CD14-positive monocyte (primary cell): ENCODE results near the gene MORN3. TPM values are rescaled to one million over a fixed set of nuclear protein-coding genes. Genes with fewer than 3 reads are reported as not detected.

Source experiments
- DNase-seq, 3 donors: peaks; one replicate each; pipeline ENCODE4 v3.0.0-alpha.2; 2011 to 2022
- H2AFZ ChIP-seq: 2 replicates; pipeline ENCODE4 v1.6.0; 2012; ENCODE audit warnings: mild to moderate bottlenecking, low read depth, low read length, inconsistent platforms; ENCODE audit not compliant: insufficient read depth, poor library complexity, severe bottlenecking
- H3K27ac ChIP-seq, 2 donors: 1 replicate in 1 of 2; 2 replicates in 1 of 2; pipeline ENCODE4 v1.5.1; 2012 to 2013; ENCODE audit warnings: low read length in 2 of 2, control low read depth in 1 of 2, inconsistent platforms in 1 of 2, low read depth in 1 of 2, mild to moderate bottlenecking in 1 of 2
- H3K27me3 ChIP-seq, 2 donors: one replicate each; pipeline versions ENCODE4 v1.6.0 to v1.6.1; 2011 to 2013; ENCODE audit warnings: low read length in 2 of 2; ENCODE audit not compliant: control insufficient read depth in 2 of 2, insufficient read depth in 2 of 2
- H3K36me3 ChIP-seq, 2 donors: replicated peaks in 1 of 2; 1 replicate in 1 of 2; 2 replicates in 1 of 2; pipeline versions ENCODE4 v1.5.1 to v1.6.1; 2012 to 2013; ENCODE audit warnings: low read length in 2 of 2, control low read depth in 1 of 2, inconsistent platforms in 1 of 2, mild to moderate bottlenecking in 1 of 2; ENCODE audit not compliant: insufficient read depth in 2 of 2, control insufficient read depth in 1 of 2
- H3K4me1 ChIP-seq, 2 donors: 1 replicate in 1 of 2; 2 replicates in 1 of 2; pipeline versions ENCODE4 v1.5.1 to v1.6.1; 2012 to 2013; ENCODE audit warnings: low read length in 2 of 2, control low read depth in 1 of 2, inconsistent platforms in 1 of 2, mild to moderate bottlenecking in 1 of 2, moderate library complexity in 1 of 2; ENCODE audit not compliant: insufficient read depth in 2 of 2, control insufficient read depth in 1 of 2
- H3K4me2 ChIP-seq: replicated peaks from 2 replicates; pipeline ENCODE3; 2012; ENCODE audit warnings: low read length, moderate library complexity, mild to moderate bottlenecking; ENCODE audit not compliant: poor library complexity, severe bottlenecking; ENCODE audit errors: extremely low read depth
- H3K4me3 ChIP-seq, 3 experiments: fragments of 200-600 bp in 1 of 3; sonication (generic) in 1 of 3; replicated peaks in 1 of 3; 1 replicate in 2 of 3; 2 replicates in 1 of 3; pipeline ENCODE4 v1.5.1; 2011 to 2013; ENCODE audit warnings: low read length in 3 of 3, mild to moderate bottlenecking in 3 of 3, control low read depth in 2 of 3, low read depth in 2 of 3, inconsistent platforms in 1 of 3, moderate library complexity in 1 of 3
- H3K79me2 ChIP-seq: 2 replicates; pipeline ENCODE4 v1.6.0; 2012; ENCODE audit warnings: mild to moderate bottlenecking, control low read depth, inconsistent platforms, low read length, moderate library complexity; ENCODE audit not compliant: insufficient read depth
- H3K9ac ChIP-seq: 2 replicates; pipeline ENCODE4 v1.6.0; 2017; ENCODE audit warnings: low read length, mild to moderate bottlenecking; ENCODE audit not compliant: insufficient read depth, poor library complexity, severe bottlenecking
- H3K9me3 ChIP-seq, 2 donors: replicated peaks in 1 of 2; 1 replicate in 1 of 2; 2 replicates in 1 of 2; pipeline versions ENCODE4 v1.5.1 to v1.6.1; 2012 to 2013; ENCODE audit warnings: low read length in 2 of 2, control low read depth in 1 of 2; ENCODE audit not compliant: control insufficient read depth in 1 of 2, insufficient read depth in 1 of 2
- H4K20me1 ChIP-seq: 2 replicates; pipeline ENCODE4 v1.6.0; 2012; ENCODE audit warnings: mild to moderate bottlenecking, low read length, control low read depth, moderate library complexity; ENCODE audit not compliant: insufficient read depth
- H3K27ac Mint-ChIP-seq, 7 donors: one replicate each; pipeline ENCODE4 v1.8.0; 2020; ENCODE audit warnings: mild to moderate bottlenecking in 7 of 7, mixed read lengths in 7 of 7, moderate library complexity in 6 of 7, inconsistent platforms in 2 of 7
- H3K27me3 Mint-ChIP-seq, 3 donors: one replicate each; pipeline ENCODE4 v1.8.0; 2021 to 2022; ENCODE audit warnings: low read depth in 3 of 3, mild to moderate bottlenecking in 3 of 3, mixed read lengths in 3 of 3, moderate library complexity in 3 of 3, inconsistent platforms in 1 of 3
- H3K36me3 Mint-ChIP-seq, 2 donors: one replicate each; pipeline ENCODE4 v1.8.0; 2020; ENCODE audit warnings: mixed read lengths in 2 of 2, inconsistent platforms in 1 of 2, mild to moderate bottlenecking in 1 of 2
- H3K4me1 Mint-ChIP-seq: one replicate; pipeline ENCODE4 v1.8.0; 2020; ENCODE audit warnings: mild to moderate bottlenecking, mixed read lengths
- H3K4me3 Mint-ChIP-seq, 2 donors: one replicate each; pipeline ENCODE4 v1.8.0; 2020; ENCODE audit warnings: mild to moderate bottlenecking in 2 of 2, mixed read lengths in 2 of 2, moderate library complexity in 1 of 2
- H3K9me3 Mint-ChIP-seq, 7 donors: one replicate each; pipeline ENCODE4 v1.8.0; 2020 to 2022; ENCODE audit warnings: mixed read lengths in 7 of 7, mild to moderate bottlenecking in 6 of 7, moderate library complexity in 6 of 7, inconsistent platforms in 2 of 7
- WGBS: methylation state at CpG from one replicate; pipeline ENCODE4 v1.1.5; 2013; ENCODE audit warnings: missing lambda C conversion rate; ENCODE audit not compliant: insufficient coverage; 5-methylcytosine and 5-hydroxymethylcytosine counted together
- intact Hi-C, 2 donors: fragments of 100-400 bp; cut with micrococcal nuclease; formaldehyde crosslinking; loops; one replicate each; pipeline versions ENCODE4 v1.15.0 to v1.15.1; 2023
- polyA plus RNA-seq, 3 donors: library from polyadenylated mRNA; depleted of rRNA in 1 of 3; unstranded in 2 of 3; stranded (reverse) in 1 of 3; fragments of 300-500 nt in 2 of 3; fragments of >200 nt in 1 of 3; fragmentation: Illumina TruSeq in 2 of 3; gene quantifications; 1 replicate in 2 of 3; 2 replicates in 1 of 3; pipeline ENCODE4 v1.2.3, GENCODE V29; 2012 to 2021
- small RNA-seq: library from RNA; depleted of rRNA; stranded (forward); fragments of <200 nt; gene quantifications from one replicate; pipeline ENCODE3, GENCODE V24; 2012; ENCODE audit warnings: low read depth; ENCODE audit not compliant: insufficient read length
- TF ChIP-seq, protein P1 (sequence below): fragments of 200-600 bp; IDR thresholded peaks from one replicate; pipeline ENCODE4 v1.8.0; 2022; ENCODE audit warnings: antibody characterized with exemption, mild to moderate bottlenecking

The MORN3 gene
- polyA plus RNA-seq, 3 donors, result 0.17 TPM; not detected in 2

DNA sequence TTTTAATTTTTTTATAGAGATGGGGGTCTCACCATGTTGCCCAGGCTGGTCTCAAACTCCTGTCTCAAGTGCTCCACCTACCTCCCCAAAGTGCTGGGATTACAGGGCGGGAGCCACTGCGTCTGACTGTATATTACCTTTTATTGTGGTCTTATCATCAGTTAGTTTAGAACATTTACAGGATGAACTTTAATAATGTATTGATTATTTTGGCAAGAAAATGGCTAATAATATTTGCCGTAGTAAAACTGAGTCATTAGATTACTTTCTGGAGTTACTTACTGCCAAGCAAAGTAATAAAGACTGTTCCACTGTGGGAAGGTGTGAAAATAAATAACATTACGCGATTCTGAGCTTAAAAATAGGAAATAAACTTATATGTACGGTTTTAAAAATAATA is 66.7 kb downstream of the MORN3 start:
- no peak overlapping the region for H3K4me3 Mint-ChIP-seq
- H3K79me2 ChIP-seq, result no peaks in the 10 kb centered on the region

GRCh38 chr12:121600702-121601336 is 68.6 kb downstream of the MORN3 start:
- DNase-seq, result no peak
- no peaks in the 10 kb centered on the region for H3K27me3 ChIP-seq
- 83% methylated on average over 5 of the region's 6 CpGs for WGBS
- no peaks in the 10 kb centered on the region for H3K9me3 Mint-ChIP-seq
- no peaks in the 10 kb centered on the region for H3K36me3 ChIP-seq
- no peaks in the 10 kb centered on the region for H3K9me3 ChIP-seq
- no peak overlapping the region for H3K9ac ChIP-seq
- H3K4me3 Mint-ChIP-seq, result no peak overlapping the region
- no peak overlapping the region for H2AFZ ChIP-seq
- no peaks in the 10 kb centered on the region for H3K4me1 ChIP-seq
- no peak overlapping the region for H3K4me2 ChIP-seq
- H3K27ac Mint-ChIP-seq, result no peak overlapping the region
- H4K20me1 ChIP-seq, result no peaks in the 10 kb centered on the region
- no peak overlapping the region for H3K27ac ChIP-seq
- H3K27me3 Mint-ChIP-seq, result peaks cover 1 to 3% (median 2%) of the 10 kb centered on the region in 3 donors
- H3K4me3 ChIP-seq, result no peak overlapping the region
- TF ChIP-seq, protein P1, sequence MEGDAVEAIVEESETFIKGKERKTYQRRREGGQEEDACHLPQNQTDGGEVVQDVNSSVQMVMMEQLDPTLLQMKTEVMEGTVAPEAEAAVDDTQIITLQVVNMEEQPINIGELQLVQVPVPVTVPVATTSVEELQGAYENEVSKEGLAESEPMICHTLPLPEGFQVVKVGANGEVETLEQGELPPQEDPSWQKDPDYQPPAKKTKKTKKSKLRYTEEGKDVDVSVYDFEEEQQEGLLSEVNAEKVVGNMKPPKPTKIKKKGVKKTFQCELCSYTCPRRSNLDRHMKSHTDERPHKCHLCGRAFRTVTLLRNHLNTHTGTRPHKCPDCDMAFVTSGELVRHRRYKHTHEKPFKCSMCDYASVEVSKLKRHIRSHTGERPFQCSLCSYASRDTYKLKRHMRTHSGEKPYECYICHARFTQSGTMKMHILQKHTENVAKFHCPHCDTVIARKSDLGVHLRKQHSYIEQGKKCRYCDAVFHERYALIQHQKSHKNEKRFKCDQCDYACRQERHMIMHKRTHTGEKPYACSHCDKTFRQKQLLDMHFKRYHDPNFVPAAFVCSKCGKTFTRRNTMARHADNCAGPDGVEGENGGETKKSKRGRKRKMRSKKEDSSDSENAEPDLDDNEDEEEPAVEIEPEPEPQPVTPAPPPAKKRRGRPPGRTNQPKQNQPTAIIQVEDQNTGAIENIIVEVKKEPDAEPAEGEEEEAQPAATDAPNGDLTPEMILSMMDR, result no peak
- intact Hi-C loops, result no loop called here
- no peaks in the 10 kb centered on the region for H3K4me1 Mint-ChIP-seq
- no peaks in the 10 kb centered on the region for H3K79me2 ChIP-seq
- H3K36me3 Mint-ChIP-seq, result no peaks in the 10 kb centered on the region

More for the DNA sequence above, 66.7 kb downstream of the MORN3 start:
- WGBS, result no CpG with 5 or more reads among the region's 6 CpGs
- TF ChIP-seq, protein P1, result no peak
- no peak for DNase-seq
- no peaks in the 10 kb centered on the region for H3K4me1 ChIP-seq
- no peak overlapping the region for H3K9ac ChIP-seq
- H3K36me3 ChIP-seq, result no peaks in the 10 kb centered on the region
- no peaks in the 10 kb centered on the region for H4K20me1 ChIP-seq
- Mint-ChIP-seq H3K27me3 (peaks cover 0 to 3% (median 2%) of the 10 kb centered on the region in 3 donors), H3K9me3 (no peaks in the 10 kb centered on the region), H3K27ac (no peak overlapping the region), H3K36me3 (no peaks in the 10 kb centered on the region), H3K4me1 (no peaks in the 10 kb centered on the region)
- intact Hi-C loops, result no loop called here
- no peak overlapping the region for H3K27ac ChIP-seq
- H3K4me3 ChIP-seq, result no peak overlapping the region
- H3K4me2 ChIP-seq, result no peak overlapping the region
- H3K9me3 ChIP-seq, result no peaks in the 10 kb centered on the region
- no peaks in the 10 kb centered on the region for H3K27me3 ChIP-seq
- no peak overlapping the region for H2AFZ ChIP-seq

Small RNA genes lying within 50 kb of the gene (small RNA-seq; reads per million reads assigned to genes)
- not detected for gene RNU6-1004P

Other genes starting within 250 kb of the MORN3 start
- gene KDM2B, start 88.6 kb downstream of the MORN3 start, polyA plus RNA-seq, result 10 to 100 TPM in 1 of 3 donors, 1 to 10 TPM in 2; 9.7 to 68.1 (median 9.7) TPM
- gene ORAI1, start 43.1 kb downstream of the MORN3 start, polyA plus RNA-seq, result 10 to 100 TPM; 36.4 to 77.9 (median 54.6) TPM
- gene TMEM120B, start 43.1 kb upstream of the MORN3 start, polyA plus RNA-seq, result 1 to 10 TPM in 2 of 3 donors, under 1 TPM in 1; 0.65 to 2.4 (median 1.1) TPM
- gene RHOF, start 124.0 kb upstream of the MORN3 start, polyA plus RNA-seq, result 10 to 100 TPM in 2 of 3 donors, 1 to 10 TPM in 1; 7.1 to 25.9 (median 13.6) TPM
- 1 to 10 TPM in 1 of 3 donors, under 1 TPM in 2; 0.28 to 9.0 (median 0.60) TPM for gene SETD1B, start 134.4 kb upstream of the MORN3 start, polyA plus RNA-seq
- gene HPD, start 189.2 kb upstream of the MORN3 start, polyA plus RNA-seq, result under 1 TPM in 2 of 3 donors, not detected in 1; 0.19 to 0.75 TPM
- 100 to 1,000 TPM in 1 of 3 donors, 10 to 100 TPM in 2; 89.6 to 135 (median 93.3) TPM for gene PSMD9, start 219.1 kb upstream of the MORN3 start, polyA plus RNA-seq
- under 1 TPM in 2 of 3 donors, not detected in 1; 0.08 to 0.17 TPM for gene CFAP251, start 248.9 kb upstream of the MORN3 start, polyA plus RNA-seq